ENCODE data around the gene ACBD7. TPM values are rescaled to one million over a fixed set of nuclear protein-coding genes. Genes with fewer than 3 reads are reported as not detected.

The ACBD7 gene
- total RNA-seq, 2 experiments from 2014 or later: 1.5 to 1.9 TPM

DNA sequence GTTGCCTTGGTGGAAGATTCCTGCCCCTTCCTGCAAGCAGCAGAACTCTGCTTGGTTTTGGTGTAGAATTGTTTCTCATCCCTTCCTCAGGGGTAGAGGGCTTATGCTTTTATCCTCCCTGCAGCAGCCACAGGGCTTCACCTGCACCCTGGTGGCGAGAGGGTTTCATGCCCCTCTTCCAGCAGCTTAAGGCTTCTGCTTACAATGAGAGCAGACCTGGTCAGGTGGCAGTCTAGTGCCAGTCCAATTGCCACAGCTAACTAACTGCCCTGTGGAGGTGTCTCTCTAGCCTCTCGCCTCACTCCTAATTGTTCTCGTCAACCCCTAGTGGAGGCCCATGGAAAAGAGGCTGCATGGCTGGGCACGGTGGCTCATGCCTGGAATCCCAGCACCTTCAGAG, 19.3 kb downstream of the ACBD7 start:
- DNase-seq: no peak
- ATAC-seq: no peak
- Mint-ChIP-seq H3K36me3 (no peaks in the 10 kb centered on the region), H3K9me3 (ENCODE audit: low read depth) (no peaks in the 10 kb centered on the region), H3K27me3 (peaks cover 12% of the 10 kb centered on the region), H3K27ac (no peak overlapping the region), H3K4me3 (no peak overlapping the region), H3K4me1 (no peaks in the 10 kb centered on the region)
- CTCF ChIA-PET: no interaction called here

DNA sequence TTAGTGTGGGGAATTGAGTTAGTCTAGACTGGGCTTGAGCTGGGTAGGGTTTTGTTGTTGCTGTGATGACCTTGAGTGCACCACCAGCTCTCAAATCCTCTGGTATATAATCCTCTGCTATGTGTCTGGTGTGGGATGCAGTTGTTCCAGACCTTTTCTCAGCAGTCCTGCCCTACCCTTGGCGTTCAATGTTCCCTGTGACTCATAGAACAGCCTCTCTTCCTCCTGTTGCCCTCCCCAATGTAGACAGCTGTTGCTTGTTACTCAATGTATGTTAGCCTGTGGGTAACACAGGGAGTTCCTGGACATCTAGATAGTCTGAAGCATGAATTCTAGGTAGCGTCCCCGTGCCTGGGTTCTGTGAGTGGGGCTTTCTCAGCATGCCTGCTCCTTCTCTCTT, 19.8 kb downstream of the ACBD7 start:
- Mint-ChIP-seq H3K36me3 (no peaks in the 10 kb centered on the region), H3K27ac (no peak overlapping the region), H3K4me3 (no peak overlapping the region), H3K9me3 (ENCODE audit: low read depth) (no peaks in the 10 kb centered on the region), H3K27me3 (peaks cover 13% of the 10 kb centered on the region), H3K4me1 (no peaks in the 10 kb centered on the region)
- DNase-seq (no peak), ATAC-seq (no peak)
- CTCF ChIA-PET: no interaction called here

DNA sequence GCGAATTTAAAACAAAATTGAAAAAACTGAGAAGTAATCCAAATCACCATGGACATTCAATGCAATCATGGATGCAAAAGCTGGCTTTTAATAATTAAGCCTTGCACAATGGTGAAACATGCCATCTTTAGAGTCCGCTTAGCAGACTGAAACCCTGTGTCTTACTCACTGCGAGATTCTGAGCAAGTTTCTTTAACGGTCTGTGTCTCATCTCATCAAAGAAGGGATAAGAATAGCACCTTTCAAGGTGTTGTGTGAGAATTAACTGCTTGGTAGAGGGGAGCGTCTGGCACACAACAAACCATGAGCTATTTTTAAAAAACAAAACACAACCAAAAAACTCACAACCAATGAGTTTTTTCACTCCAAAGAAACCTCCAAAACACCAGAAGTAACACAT, 21.4 kb downstream of the ACBD7 start:
- no peak overlapping the region for H3K4me3 Mint-ChIP-seq
- no peaks in the 10 kb centered on the region for H3K36me3 Mint-ChIP-seq
- H3K27ac Mint-ChIP-seq: no peak overlapping the region
- H3K4me1 Mint-ChIP-seq: no peaks in the 10 kb centered on the region
- CTCF ChIA-PET: interaction anchor here (0.5 kb wide), 1 partner anchor 434 kb away, joined by 3 read pairs; no protein-coding TSS in a partner anchor
- peaks cover 11% of the 10 kb centered on the region for H3K27me3 Mint-ChIP-seq
- DNase-seq (no peak), ATAC-seq (no peak)
- no peaks in the 10 kb centered on the region for H3K9me3 Mint-ChIP-seq (ENCODE audit: low read depth)

DNA sequence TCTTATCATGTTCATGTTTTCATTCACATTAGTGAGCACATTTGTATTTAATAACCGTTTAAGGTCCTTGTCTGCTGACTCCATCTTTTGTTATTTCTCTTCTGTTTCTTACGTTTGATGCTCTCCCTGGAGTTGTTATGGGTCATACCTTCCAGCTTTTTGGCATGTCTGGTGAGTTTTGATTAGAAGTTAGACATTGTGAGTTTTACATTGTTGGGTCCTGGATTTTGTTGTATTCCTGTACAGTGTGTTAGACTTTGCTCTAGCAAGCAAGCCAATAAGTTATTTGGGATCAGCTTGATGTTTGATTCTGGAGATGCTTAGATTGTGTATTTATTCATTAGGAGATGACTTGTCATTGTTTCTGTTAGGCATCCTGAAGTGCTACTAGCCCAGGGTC, 27.9 kb downstream of the ACBD7 start:
- Mint-ChIP-seq H3K4me1 (no peaks in the 10 kb centered on the region), H3K4me3 (no peak overlapping the region), H3K36me3 (peaks cover 7% of the 10 kb centered on the region), H3K9me3 (ENCODE audit: low read depth) (peaks cover 7% of the 10 kb centered on the region), H3K27me3 (peaks cover 19% of the 10 kb centered on the region), H3K27ac (no peak overlapping the region)
- DNase-seq (no peak), ATAC-seq (no peak)
- CTCF ChIA-PET: no interaction called here

DNA sequence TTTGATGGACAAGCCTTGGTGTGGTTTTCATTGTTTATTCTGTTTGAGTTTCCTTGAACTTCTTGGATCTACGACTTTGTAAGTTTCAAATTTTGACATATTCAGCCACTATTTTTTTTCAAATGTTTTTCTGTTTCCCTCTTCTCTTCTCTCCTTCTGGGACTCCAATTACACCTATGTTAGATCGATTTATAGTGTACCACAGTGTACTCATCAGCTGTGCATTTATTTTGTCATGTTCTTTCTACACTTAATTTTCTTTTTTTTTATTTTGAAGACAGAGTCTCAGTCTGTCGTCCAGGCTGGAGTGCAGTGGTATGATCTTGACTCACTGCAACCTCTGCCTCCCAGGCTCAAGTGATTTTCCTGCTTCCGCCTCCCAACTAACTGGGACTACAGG, 28.7 kb downstream of the ACBD7 start:
- no peak overlapping the region for H3K4me3 Mint-ChIP-seq
- H3K27me3 Mint-ChIP-seq: peaks cover 23% of the 10 kb centered on the region
- CTCF ChIA-PET: no interaction called here
- no peak for ATAC-seq
- H3K4me1 Mint-ChIP-seq: no peaks in the 10 kb centered on the region
- peaks cover 7% of the 10 kb centered on the region for H3K9me3 Mint-ChIP-seq (ENCODE audit: low read depth)
- peaks cover 7% of the 10 kb centered on the region for H3K36me3 Mint-ChIP-seq
- H3K27ac Mint-ChIP-seq: no peak overlapping the region
- no peak for DNase-seq

DNA sequence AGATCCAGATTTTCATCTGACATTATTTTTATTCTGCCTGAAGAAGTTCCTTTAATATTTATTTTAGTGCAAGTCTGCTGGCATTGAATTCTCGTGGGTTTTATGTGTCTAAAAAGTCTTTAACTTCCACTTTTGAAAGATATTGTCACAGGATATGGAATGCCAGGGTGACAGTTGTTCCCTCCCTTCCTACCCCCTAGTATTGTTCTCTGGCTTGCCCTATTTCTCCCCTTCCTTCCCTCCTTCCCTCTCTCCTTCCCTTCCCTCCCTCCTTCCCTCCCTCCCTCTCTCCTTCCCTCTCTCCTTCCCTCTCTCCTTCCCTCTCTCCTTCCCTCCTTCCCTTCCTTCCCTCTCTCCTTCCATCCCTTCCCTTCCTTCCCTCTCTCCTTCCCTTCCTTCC, 29.9 kb downstream of the ACBD7 start:
- ATAC-seq: no peak
- peaks cover 21% of the 10 kb centered on the region for H3K27me3 Mint-ChIP-seq
- no peak overlapping the region for H3K4me3 Mint-ChIP-seq
- no peak for DNase-seq
- no peaks in the 10 kb centered on the region for H3K4me1 Mint-ChIP-seq
- peaks cover 7% of the 10 kb centered on the region for H3K9me3 Mint-ChIP-seq (ENCODE audit: low read depth)
- peaks cover 7% of the 10 kb centered on the region for H3K36me3 Mint-ChIP-seq
- H3K27ac Mint-ChIP-seq: no peak overlapping the region
- CTCF ChIA-PET: no interaction called here

DNA sequence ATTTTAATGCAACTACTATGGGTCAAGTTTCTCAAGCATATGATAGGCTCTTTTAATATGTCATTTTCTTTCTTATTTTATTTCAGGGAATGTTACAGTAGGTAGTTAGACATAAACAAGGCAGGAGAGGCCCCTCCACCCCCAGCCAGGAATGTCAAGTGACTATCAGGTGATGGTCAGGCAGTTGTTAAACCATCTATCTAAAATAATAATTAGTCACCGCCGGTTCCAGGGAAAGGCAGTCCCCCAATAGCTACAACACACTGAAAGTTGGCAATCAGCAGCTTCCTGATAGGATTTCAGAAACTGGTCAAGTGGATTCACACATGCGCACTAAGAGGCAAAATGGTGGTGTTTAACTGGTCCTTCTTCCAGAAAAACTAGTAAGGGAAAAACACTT, 35.5 kb downstream of the ACBD7 start:
- Mint-ChIP-seq H3K4me1 (no peaks in the 10 kb centered on the region), H3K27ac (no peak overlapping the region), H3K36me3 (no peaks in the 10 kb centered on the region), H3K4me3 (no peak overlapping the region), H3K9me3 (ENCODE audit: low read depth) (no peaks in the 10 kb centered on the region), H3K27me3 (peaks cover 9% of the 10 kb centered on the region)
- no peak for ATAC-seq
- DNase-seq: no peak
- CTCF ChIA-PET: no interaction called here

DNA sequence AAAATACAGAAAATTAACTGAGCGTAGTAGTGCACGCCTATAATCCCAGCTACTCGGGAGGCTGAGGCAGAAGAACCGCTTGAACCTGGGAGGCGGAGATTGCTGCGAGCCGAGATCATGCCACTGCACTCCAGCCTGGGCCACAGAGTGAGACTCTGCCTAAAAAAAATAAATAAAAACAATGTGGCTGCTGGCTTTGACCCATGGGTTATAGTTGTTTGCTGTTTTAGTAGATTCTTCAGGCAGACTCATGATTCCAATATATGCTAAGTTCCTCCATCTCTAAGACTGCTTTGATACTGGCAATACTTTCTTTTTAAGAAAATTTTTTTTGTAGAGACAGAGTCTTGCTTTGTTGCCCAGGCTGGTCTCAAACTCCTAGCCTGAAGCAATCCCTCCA, 36.5 kb downstream of the ACBD7 start:
- CTCF ChIA-PET: no interaction called here

DNA sequence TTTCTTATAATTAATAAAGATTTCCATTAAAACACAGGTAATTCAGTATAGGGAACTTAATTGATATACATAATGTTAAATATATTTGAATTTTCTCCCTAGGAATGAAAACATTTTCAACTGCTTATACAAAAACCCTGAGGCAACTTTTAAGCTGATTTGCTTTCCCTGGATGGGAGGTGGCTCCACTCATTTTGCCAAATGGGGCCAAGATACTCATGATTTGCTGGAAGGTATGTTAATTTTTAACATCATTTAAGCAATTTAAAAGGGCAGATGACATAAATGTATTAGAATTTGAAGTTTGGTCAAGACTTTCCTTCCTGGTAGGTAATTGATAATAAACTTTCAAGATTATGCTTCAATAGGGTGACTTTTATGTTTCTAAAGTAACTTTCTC, 39.0 kb downstream of the ACBD7 start:
- H3K9me3 Mint-ChIP-seq (ENCODE audit: low read depth): no peaks in the 10 kb centered on the region
- no peaks in the 10 kb centered on the region for H3K27me3 Mint-ChIP-seq
- no peak for DNase-seq
- no peaks in the 10 kb centered on the region for H3K36me3 Mint-ChIP-seq
- CTCF ChIA-PET: no interaction called here
- no peak overlapping the region for H3K4me3 Mint-ChIP-seq
- H3K27ac Mint-ChIP-seq: no peak overlapping the region
- peaks cover 10% of the 10 kb centered on the region for H3K4me1 Mint-ChIP-seq
- no peak for ATAC-seq

More for the DNA sequence above, 36.5 kb downstream of the ACBD7 start:
- DNase-seq: no peak
- Mint-ChIP-seq H3K27ac (no peak overlapping the region), H3K9me3 (ENCODE audit: low read depth) (no peaks in the 10 kb centered on the region), H3K4me3 (no peak overlapping the region), H3K27me3 (peaks cover 4% of the 10 kb centered on the region), H3K36me3 (no peaks in the 10 kb centered on the region), H3K4me1 (no peaks in the 10 kb centered on the region)
- ATAC-seq: no peak

DNA sequence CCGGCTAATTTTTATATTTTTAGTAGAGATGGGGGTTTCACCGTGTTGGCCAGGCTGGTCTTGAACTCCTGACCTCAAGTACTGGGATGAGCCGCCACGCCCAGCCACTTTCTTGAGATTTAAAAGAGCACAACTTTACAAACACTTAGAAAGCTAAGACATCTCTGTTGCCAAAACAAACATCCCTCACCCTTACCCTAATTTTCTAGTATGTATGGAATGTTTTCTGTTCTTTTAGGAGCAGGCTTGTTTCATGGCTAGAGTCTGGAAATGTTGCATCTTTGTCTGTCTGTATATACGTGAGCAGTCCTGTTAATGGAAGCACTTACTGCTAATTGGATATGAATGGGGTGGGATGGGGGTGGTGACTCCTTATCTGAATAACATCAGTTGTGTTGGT, 42.0 kb downstream of the ACBD7 start:
- Mint-ChIP-seq H3K4me1 (peaks cover 17% of the 10 kb centered on the region), H3K27ac (no peak overlapping the region), H3K27me3 (no peaks in the 10 kb centered on the region), H3K4me3 (no peak overlapping the region), H3K36me3 (peaks cover 2% of the 10 kb centered on the region), H3K9me3 (ENCODE audit: low read depth) (peaks cover 2% of the 10 kb centered on the region)
- CTCF ChIA-PET: no interaction called here
- ATAC-seq (no peak), DNase-seq (no peak)

DNA sequence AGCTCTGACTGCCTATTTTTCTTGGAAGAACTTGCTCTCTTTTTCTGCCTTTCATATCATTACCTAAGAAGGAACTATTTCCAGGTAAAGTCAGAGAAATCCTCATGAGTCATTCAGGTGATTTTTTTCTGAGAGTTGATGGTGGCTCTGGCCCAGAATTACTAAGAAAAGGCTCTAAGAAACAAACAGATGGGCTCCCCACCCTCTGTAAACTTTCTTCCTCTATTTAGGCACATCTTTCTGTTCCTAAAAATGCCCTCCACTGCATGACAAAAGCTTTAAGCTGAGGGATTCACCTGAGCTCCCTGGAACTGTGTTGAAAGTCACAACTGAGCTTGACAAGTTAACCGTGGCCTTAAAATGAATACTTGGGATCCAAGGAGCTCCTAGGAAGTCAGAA, 43.2 kb downstream of the ACBD7 start:
- CTCF ChIA-PET: no interaction called here
- Mint-ChIP-seq H3K4me1 (peaks cover 22% of the 10 kb centered on the region), H3K36me3 (peaks cover 2% of the 10 kb centered on the region), H3K4me3 (no peak overlapping the region), H3K27me3 (no peaks in the 10 kb centered on the region), H3K9me3 (ENCODE audit: low read depth) (peaks cover 2% of the 10 kb centered on the region), H3K27ac (no peak overlapping the region)
- no peak for ATAC-seq
- no peak for DNase-seq

DNA sequence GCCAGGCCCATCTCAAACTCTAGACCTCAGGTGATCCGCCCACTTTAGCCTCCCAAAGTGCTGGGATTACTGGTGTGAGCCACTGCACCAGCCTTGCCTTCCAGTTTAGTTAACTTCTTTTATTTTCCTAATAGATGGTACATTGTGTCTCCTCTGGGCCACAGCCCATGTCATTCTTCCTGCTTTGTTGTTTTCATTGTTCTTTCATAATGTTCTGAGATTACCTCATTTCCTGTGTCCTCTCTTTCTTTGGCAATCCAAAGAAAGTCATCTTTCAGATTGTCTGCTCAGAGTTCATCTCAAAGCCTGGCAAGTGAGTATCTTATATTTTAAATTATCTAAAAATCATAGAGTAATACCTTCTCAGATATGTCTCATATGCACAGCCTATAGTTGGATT, 44.9 kb downstream of the ACBD7 start, which contains the start of gene OLAH:
Gene OLAH (plus strand): TSS at position 270 of the 400 bp plus-strand sequence. CDS start 3,346 bp downstream, outside the sequence.
- peaks cover 2% of the 10 kb centered on the region for H3K36me3 Mint-ChIP-seq
- H3K9me3 Mint-ChIP-seq (ENCODE audit: low read depth): peaks cover 2% of the 10 kb centered on the region
- CTCF ChIA-PET: interaction anchor here (0.6 kb wide), 1 partner anchor 38 kb away, joined by 3 read pairs; no protein-coding TSS in a partner anchor
- no peak within 1 kb of the TSS for H3K4me3 Mint-ChIP-seq
- H3K27me3 Mint-ChIP-seq: no peaks in the 10 kb centered on the region
- DNase-seq: no peak
- H3K4me1 Mint-ChIP-seq: peaks cover 23% of the 10 kb centered on the region
- H3K27ac Mint-ChIP-seq: peak within 1 kb of the TSS; percentile 66
- peak; percentile 23 for ATAC-seq

DNA sequence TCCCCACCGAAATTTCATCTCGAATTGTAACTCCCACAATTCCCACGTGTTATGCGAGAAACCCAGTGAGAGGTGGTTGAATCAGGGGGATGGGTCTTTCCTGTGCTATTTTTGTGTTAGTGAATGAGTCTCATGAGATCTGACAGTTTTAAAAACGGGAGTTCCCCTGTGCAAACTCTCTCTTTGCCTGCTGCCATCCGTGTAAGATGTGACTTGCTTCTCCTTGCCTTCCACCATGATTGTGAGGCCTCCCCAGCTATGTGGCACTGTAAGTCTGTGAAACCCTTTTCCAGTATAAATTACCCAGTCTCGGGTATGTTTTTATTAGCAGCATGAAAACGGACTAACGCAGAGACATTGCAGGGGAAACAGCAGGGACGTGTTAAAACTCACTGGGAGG, 50.2 kb downstream of the ACBD7 start:
- CTCF ChIA-PET: no interaction called here
- Mint-ChIP-seq H3K27me3 (no peaks in the 10 kb centered on the region), H3K4me1 (peaks cover 8% of the 10 kb centered on the region), H3K9me3 (ENCODE audit: low read depth) (no peaks in the 10 kb centered on the region), H3K4me3 (no peak overlapping the region), H3K36me3 (no peaks in the 10 kb centered on the region), H3K27ac (no peak overlapping the region)
- DNase-seq (no peak), ATAC-seq (no peak)

DNA sequence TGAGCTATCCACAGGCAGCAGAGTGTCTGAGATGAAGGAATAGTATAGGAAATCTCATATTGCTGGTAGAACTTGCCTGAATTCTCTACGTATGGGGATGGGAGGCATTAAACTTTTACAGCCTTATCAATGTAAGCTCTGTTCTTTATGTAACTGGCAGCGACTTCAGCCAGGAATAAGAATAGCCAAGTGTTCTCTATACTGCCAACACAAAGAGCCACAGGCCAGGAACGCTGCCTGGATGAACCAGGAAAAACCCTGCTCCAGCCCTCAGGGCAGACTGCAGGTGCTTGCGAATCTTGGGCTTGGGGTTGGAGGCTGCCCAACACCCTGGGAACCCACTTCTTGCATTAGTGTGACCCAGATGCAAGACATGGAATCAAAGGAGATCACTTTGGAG, 50.9 kb downstream of the ACBD7 start:
- no peak overlapping the region for H3K27ac Mint-ChIP-seq
- peaks cover 8% of the 10 kb centered on the region for H3K4me1 Mint-ChIP-seq
- H3K27me3 Mint-ChIP-seq: no peaks in the 10 kb centered on the region
- no peak overlapping the region for H3K4me3 Mint-ChIP-seq
- CTCF ChIA-PET: interaction anchor here (1.1 to 1.2 kb wide), 2 partner anchors 50 to 109 kb away, joined by 3 read pairs; no protein-coding TSS in a partner anchor
- DNase-seq (no peak), ATAC-seq (no peak)
- H3K36me3 Mint-ChIP-seq: no peaks in the 10 kb centered on the region
- no peaks in the 10 kb centered on the region for H3K9me3 Mint-ChIP-seq (ENCODE audit: low read depth)
